Measurements from ENCODE around the gene LRR1.

- no peak for TF ChIP-seq CTCF (IDR thresholded peaks at IDR 0.05)
- no peak for TF ChIP-seq POLR2A (IDR thresholded peaks at IDR 0.05)
- TF ChIP-seq POLR2AphosphoS5 (IDR thresholded peaks at IDR 0.05; ENCODE audit: insufficient read depth in 1 of 2, low read depth in 1 of 2): no peak
Observed at GRCh38 chr14:49623387-49623786, 24.6 kb downstream of the LRR1 start.

Data from vagina (tissue), 2 donors.